GM19025 (cell line): ENCODE measurements around the gene EN1.

Experiments used
- ATAC-seq: cut with Tn5 transposase; IDR thresholded peaks from one replicate; pipeline ENCODE4 v1.9.1; 2021; ENCODE audit warnings: mild to moderate bottlenecking, low read depth, moderate library complexity; ENCODE audit not compliant: unreplicated experiment

Gene EN1

DNA sequence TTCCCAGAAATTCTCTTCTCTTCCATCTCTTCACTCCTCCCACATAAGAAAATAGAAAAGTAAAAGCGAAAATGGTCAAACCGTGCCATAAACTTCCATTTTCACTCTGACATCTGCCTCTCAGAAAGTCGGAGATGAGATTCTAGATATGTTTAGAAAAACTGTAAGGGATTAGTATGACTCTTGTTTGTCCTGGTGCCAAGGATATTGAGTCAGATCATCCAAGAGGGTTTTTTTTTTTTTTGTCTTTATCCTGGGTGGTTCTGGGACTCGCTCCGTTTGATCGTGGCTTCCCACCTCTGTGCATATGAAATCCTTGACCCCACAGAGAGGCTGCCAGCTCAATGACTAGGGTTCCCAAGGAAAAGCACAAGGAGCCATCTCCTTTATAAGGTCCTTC, 17.3 kb downstream of the EN1 start:
- no peak for ATAC-seq

DNA sequence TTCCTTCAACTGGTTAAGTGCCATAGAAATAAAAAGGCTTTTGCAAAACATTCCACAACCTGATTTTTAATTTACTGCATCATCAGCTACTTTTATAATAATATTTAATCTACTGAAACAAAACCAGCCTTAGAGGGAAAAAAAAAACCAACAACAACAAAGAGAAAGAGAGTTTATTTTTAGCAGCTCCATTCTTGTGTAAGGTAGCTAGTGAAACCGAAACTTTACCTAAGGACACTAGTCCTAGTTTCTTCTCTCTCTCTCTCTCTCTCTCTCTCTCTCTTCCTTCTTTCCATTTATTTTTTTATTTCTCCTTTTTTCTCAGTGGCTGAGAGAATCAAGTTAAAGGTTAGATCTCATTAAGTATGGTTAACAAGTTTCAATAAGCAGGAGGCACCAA, 21.4 kb downstream of the EN1 start:
- ATAC-seq = no peak

DNA sequence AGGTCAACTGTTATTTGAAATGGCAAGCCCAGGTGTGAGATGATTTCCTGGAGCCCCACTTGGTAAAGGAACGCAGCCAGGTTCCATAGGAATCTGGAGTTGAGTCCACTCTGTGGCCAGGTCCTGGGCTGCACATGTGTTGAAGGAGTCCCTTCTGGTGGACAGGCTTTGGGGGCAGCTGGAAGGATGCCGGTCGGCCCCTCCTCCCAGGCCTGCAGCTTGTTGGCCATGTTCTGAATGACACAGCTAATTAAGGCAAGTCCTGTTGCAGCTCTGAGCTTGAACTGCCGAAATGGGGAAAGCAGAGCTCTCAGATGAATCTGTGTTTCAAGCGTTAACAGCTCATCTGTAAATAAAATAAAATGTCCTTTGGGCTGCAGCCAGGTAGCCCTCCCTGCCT, 23.8 kb downstream of the EN1 start:
- ATAC-seq = no peak

DNA sequence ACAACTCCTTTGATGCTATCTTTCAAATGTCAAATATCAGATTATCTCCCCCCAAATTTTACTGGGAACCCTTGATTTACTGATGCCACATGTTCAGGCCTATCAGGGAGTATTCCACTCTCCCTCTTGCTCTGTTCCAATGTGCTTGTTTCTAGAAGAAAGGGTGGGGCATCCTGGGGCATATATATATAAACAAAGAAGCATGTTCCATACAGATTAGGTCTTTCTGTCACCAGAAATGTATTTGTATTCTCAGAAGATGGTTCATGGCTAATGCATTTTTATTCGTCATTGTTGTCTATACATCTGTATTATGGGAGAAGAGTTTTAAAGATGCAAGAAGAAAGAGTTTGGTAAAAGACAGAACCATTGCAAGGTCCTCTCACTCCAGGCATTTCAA, 24.9 kb downstream of the EN1 start:
- ATAC-seq = no peak

DNA sequence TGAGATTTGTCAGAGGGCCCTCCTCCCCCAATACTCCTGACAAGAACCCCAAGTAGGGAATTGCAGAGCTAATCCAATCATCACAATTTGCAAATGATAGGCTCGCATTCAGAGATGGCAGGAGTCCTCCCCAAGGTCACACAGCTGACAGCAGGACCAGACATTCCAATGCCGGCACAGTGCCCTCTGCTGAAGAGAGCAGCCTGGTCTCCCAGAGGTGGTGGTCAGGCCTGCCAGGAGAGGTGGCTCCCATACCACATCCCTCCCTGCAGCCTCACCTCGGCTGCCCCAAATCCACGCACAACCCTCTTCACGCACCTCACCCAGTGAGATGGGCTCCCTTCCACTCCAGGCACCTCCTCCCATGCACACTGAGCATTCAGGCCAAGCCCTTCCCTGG, 25.4 kb downstream of the EN1 start:
- ATAC-seq = no peak

DNA sequence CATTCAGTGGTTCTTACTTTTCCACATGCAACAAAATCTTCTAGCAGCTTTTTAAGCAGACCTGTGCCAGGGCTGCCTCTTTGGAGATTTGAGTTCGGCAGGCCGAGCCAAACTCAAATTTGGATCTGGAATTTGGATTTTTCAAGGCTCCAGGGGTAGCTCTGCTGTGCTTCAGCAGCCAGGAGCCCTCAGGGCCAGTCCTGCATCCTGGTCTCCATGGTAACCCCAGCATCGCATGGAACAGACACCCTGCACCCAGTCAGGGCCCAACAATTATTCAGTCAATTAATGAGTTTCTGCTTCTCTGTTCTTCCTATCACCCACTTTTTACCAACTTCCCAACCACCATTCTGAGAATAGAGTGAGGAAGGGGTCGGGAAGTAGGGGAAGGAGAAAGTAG, 30.0 kb downstream of the EN1 start:
- no peak for ATAC-seq

DNA sequence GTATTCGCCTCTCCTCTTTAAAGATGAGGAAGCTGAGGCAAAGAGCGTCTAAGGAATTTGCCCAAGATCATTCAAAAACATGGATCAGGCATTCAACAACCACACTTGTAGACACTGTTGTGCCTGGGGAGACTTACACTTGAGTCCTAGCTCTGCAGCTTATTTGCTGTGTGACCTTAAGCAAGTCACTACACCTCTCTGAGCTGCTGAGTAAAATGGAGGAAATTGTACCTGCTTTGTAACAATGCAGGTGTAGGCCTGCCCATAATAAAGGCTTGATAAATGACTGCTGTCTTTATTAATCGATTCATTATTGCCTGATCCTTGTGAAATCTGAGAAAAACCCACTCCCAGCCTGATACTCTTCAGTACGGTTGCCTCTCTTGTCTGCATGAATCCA, 30.8 kb downstream of the EN1 start:
- no peak for ATAC-seq

DNA sequence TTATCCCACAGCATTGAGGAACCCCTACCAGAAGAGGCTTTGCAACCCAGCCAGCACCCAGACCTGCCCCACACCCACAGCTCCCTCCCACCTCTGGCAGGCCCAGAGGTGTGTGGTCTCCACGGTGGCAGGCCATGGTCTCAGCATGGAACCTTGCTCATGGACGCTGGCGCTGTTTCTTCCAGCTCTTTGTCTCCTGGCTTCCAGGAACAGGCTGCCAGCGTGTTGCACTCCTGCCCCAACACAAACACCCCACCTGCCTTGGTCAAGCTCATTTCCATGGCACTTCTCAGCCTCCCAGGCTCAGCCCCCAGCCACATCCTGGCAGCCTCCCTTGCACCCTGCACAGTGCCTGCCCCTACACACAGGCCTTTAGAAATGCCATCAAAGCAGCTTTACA, 31.7 kb downstream of the EN1 start:
- ATAC-seq = no peak

DNA sequence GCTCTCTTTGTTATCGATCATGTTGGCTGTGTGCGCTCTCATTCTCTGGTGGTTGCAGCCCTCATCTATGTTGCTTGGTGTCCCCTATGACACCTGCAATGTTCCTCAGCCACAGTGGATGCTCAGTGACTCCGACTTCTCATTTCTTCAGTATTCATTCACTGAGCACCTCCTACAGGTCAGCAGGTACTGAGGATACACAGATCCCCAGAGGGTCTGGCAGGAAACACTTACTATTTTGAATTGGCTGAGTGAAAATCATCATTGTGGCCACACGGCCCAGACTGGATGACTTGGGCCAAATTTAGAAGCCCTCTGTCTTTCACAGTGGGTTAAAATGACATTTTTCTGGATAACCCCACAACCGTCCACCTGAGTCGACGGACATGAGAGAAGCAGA, 32.1 kb downstream of the EN1 start:
- no peak for ATAC-seq

DNA sequence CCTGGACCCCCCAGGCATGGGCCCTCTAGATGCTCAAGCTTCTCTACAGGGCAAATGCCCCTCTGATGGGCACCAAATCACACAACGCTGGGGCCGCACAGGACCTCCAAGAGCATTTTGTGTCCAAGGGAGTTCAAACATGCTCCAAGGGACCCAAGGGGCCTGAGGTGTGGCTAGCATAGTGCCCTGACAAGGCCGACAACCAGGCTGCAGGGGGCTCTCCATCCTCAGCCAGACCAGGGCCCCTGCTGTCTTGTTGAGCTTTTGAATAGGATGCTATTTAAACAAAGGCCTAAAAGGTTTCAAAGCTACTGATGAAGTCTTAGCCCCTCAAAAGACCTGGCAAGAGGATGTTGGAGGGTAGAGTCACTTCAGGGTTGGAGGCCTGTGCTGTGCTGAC, 33.1 kb downstream of the EN1 start:
- ATAC-seq = no peak

DNA sequence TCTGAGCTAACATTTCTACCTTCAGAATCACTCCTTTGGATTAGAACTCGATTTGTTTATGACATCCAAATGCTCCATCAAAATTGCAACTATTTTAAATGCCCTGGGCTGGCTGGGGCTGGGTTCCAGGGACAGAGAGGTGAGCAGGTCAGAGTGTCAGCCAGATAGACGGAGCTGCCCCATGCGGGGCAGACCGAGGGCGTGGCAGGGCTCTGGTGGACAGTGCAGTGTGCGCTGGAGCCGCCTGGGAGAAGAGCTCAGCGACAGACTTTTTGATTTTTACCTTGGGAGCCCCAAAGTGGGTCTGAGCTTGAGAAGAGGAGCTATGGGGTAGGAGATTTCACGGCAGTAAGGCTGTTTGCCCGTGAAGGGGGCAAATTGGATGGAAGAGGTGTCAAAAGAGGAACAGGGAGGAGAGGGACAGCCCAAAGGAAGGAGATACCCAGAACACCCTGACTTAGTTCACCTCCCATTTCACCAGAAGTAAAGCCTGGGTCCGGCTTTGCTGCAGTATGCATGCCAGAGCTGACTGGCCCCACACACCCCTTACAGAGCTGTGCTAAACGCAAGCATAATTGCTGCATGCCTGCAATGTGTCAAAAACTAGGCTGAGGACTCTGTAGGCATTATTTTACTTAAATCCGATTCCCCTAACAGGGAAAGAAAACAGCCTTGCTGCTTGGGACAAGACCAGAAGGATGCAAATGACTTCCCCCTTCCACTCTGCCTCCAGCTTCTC, 33.7 kb downstream of the EN1 start:
- no peak for ATAC-seq

DNA sequence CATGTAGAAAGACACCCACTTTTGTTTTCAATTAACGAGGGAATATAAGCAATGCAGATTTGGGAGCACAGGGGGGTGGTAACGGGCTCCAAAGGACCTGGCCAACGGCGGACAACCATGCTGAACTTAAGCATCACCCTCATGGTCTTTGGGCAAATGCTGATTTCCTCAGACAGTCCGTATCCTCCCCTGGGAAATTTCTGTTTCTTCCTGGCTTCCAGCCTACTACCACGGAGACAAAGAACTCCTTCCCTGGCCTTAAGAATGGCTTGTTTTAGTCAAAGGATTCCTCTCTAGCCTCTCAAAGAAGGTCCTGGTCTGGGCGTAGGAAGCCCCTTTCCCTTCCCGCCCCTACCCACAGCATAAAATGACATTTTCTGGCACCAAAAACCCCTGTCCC, 34.3 kb downstream of the EN1 start:
- ATAC-seq = no peak

DNA sequence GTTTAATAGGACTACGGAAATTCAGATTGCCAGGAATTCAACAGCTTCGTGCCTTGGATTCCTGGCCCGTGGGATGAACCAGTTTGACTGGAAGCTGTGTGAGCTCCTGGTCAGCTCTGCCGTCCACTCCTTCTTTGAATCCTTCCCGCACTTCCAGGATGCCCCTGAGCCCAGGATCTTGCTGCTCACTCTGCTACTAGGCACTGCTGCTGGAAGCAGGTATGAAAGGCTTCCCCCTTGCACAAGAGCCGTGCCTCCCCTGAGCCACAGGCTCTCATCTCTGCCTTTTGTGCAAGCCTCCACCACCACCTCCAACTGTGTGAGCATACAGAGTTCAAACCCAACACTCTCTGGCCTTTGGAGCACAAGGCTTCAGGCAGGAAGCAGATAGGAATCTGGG, 34.9 kb downstream of the EN1 start:
- no peak for ATAC-seq

DNA sequence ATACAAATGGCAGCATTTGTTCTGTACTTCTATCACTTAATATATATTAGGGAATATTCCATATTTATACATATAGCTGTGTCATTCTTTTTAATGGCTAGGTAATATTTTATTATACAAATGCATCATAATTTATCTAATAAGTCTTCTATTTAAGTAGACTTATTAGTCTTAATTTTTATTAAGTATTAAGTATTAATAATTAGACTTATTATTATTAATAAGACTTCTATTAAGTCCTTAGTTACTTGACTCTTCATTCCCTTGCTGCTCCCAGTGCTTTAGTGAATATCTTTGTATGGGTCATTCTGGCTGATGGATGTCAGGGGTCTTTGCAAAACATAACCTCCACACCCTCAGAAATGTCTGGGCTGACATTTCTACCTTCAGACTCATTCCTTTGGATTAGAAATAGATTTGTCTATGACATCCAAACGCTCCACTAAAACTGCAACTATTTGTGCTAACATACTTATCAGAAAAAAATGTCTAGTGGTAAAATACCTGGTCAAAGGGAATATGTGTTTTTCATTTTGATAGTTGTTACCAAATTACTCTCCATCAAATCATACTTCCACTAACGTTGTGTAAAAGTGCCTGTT, 35.8 kb downstream of the EN1 start:
- no peak for ATAC-seq

DNA sequence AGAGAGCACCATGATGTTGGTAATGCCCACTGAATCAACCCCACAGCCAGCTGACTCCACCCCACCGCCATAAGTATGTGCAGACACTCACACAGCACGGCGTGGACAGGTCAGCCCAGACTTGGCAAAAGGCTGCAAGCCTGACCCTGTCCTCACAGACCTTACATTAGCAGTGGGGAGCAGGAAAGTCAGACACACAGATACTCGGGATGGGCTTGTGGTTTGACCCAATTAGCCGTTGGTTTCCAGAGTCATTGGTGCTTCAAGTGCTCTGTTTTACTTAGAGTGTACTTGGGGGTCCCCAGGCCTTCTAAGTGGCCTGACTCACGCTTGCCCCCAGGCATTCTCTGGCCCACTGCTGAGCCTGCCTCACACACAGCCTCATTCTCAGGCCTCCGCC, 36.7 kb downstream of the EN1 start:
- no peak for ATAC-seq

DNA sequence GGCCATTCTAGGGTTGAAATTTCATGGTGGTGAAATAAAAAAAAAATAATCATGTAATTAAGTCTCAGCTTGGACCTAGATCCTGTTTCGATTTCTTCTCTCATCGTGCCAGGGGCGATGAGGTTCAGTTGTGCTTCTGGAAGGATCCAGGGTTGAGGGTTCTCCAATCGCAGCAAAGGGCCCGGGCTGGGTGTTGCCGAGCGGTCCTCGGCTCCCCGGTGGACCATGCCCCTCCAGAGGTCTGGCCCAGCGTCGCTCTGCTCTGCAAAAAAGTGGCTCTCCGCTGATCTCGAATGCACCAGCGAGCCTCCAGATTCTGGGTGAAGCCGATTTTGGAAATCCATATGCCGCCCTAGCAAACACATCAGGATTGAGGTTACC, 39.0 kb downstream of the EN1 start:
- no peak for ATAC-seq

DNA sequence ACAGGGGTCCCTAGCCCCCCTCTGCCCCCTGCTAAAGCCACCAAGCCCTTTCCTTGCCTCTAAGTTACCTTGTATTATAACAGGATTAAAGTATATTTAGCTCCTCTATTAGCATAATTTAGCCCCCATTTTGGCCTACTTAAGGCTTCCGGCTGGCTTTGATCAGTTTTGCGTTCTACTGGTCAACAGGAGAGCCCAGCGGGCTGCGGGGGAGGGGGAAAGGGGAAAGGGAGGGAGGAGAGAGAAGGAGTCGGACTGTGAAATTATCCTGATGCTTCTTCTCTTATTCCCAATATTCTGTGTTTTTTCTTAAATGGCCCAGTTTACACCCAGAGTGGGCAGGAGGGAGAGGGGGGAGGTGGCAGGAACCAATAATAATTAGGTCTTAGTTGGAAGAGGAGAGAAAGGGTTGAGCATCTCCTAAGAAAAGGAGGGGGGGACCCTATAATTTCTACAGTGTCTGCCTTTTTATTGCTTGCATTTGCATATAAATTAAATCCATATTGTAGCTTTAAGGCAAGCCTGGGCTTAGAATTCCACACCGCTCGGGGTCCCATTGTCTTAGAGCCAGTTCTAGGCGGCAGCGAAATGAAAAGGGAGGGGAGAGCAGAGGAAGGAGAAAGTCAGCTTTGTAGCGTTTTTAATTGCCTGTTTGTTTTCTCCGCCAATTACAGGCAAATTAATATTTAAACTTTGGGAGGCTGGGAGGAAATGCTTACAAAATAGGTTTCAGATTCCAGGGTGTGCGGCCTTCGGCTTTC, 39.6 kb downstream of the EN1 start:
- ATAC-seq = no peak

DNA sequence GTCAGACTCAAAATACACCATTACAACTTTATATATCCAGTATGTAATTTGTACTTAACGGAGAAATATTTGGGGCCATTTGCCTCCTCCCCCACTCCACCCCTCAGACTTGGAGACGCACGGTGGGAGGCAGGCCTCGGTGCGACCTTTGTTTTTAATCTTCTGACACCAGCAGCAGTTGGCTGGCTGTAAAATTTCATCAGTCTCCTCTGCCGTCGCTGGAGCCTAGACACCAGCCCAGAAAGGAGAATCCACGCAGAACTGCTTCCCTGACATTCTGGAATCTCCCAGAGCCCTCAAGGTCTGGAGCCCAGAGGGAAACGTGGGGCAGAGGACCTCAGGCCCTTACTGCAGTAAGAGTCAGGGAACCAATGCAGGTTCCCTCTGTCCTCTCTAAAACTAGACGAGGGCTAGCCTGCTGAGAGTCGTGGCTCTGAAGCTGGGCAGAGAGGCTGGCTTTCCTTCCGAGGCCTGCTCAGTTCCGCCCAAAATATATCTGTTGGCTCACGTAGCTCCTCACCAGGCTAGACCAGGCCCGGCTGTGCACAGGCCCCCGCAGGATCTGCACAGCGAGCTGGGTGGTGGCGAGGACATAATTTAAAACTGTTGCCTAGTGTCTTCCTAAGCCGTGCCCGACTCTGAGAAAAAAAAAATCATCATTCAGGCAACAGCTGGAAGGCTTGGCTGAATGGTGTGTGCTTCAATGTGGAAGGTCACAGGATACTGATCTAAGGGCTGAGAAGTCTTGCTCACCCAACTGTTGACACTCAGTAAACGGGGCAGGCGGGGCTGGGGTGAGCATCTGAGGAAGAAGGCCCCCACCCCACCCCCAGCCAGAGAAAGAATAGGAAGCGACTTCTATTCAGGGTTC, 40.4 kb downstream of the EN1 start:
- ATAC-seq = no peak

DNA sequence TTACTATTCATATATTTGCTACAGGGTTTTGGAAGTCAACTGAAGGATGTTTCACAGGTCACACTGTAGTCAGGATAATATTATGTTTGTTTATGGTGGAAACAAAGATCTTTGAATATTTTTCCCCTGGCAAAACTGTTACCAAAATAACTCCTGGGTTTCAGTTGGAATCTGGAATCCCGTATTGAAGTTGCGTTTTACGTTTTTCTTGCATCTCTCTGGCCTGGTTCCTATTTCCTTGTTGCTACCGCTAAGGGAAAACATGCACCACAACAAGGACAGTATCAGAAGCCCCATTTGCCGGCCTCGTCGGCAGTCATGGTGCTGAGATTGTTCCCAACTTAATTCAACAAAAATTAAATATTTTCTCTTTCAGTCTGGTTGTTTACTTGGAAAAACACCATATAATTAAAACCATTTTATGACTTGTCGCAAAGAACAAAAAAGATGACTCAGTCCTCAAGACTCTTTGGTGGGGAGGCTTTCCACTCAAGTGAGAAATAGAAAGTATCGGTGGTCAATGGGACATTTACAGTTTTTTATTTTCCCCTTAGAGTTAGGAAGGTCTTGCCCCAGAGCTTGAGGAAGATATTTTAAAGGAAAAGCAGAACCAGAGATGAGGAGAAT, 42.3 kb downstream of the EN1 start:
- ATAC-seq = no peak

DNA sequence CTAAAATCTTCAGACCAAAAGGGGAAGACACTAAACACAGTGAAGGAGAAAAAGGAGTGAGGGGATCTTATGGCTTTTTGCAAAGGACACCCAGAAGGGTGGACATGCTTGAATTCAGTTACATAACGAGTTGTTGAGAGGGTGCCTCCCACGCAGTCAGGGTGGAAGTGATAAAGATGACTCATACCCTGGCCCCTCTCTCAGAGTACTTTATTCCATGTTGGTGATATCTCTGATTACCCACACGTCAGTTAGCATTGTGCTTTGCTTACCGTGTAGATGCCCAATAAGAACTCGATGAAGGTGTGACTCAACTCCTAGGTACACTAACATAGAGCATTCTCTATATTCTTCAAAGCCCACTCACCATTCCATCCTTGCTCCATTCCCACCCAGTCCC, 44.4 kb downstream of the EN1 start:
- ATAC-seq = no peak

DNA sequence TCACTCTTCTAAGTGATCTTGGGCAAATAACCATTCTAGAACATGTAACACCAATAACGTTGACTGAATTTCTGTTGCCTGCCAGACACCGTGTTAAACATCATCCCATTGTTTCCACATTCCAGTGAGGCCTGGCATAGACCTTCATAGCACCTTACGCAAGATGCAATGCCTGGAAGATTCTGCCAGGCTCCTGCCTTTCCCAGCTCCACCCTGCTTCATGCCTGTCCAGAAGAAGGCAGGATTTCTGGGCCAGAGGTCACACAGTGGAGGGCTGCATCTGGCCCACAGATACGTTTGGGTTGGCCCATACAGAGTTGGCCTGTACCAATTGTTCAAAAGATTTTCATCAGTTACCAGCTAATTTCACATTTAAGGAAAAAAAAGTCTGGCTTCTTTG, 46.3 kb downstream of the EN1 start:
- no peak for ATAC-seq
